Right atrium auricular region (tissue), 2 donors: ENCODE measurements around the gene FAM3B. TPM values are rescaled to one million over a fixed set of nuclear protein-coding genes. Genes with fewer than 3 reads are reported as not detected.

Experiments
- DNase-seq: peaks from one replicate; pipeline ENCODE4 v3.0.0-alpha.2; 2019; ENCODE audit warnings: low spot score
- H3K27ac ChIP-seq, 2 donors: fragments of 200-600 bp; sonication (generic); 1 replicate in 1 of 2; 2 replicates in 1 of 2; pipeline ENCODE4 v1.5.1; 2016 to 2019
- H3K27me3 ChIP-seq, 2 donors: fragments of 200-600 bp; sonication (generic); one replicate each; pipeline versions ENCODE4 v1.5.1 to v1.6.0; 2017 to 2019
- H3K36me3 ChIP-seq: fragments of 200-600 bp; sonication (generic); one replicate; pipeline ENCODE4 v1.5.1; 2016
- H3K4me1 ChIP-seq, 2 donors: fragments of 200-600 bp; sonication (generic); one replicate each; pipeline versions ENCODE4 v1.5.1 to v1.6.0; 2017 to 2019
- H3K4me3 ChIP-seq, 2 donors: fragments of 200-600 bp; sonication (generic); 1 replicate in 1 of 2; 2 replicates in 1 of 2; pipeline ENCODE4 v1.5.1; 2017 to 2019; ENCODE audit warnings: mild to moderate bottlenecking in 1 of 2, moderate library complexity in 1 of 2
- H3K9me3 ChIP-seq, 2 donors: fragments of 200-600 bp; sonication (generic); one replicate each; pipeline ENCODE4 v1.5.1; 2019
- CTCF ChIP-seq, 2 donors: fragments of 200-600 bp; sonication (generic); IDR thresholded peaks; one replicate each; pipeline ENCODE4 v1.5.1; 2019; ENCODE audit warnings: antibody characterized with exemption in 2 of 2
- total RNA-seq, 2 donors: library from RNA; depleted of rRNA; stranded (reverse); fragments of >200 nt; gene quantifications; one replicate each; pipeline ENCODE4 v1.1.0, GENCODE V29; 2016

The FAM3B gene
- total RNA-seq, 2 donors from 2014 or later = not detected

GRCh38 chr21:41363370-41364270, 47.0 kb downstream of the FAM3B start:
- Histone ChIP-seq H3K4me1 (peaks cover 0 to 42% of the 10 kb centered on the region in 2 donors), H3K36me3 (no peaks in the 10 kb centered on the region), H3K9me3 (no peaks in the 10 kb centered on the region), H3K27ac (peak overlapping the region in 1 of 2 donors; percentile 88), H3K27me3 (no peaks in the 10 kb centered on the region), H3K4me3 (peak overlapping the region in 1 of 2 donors; percentile 49)
- DNase-seq = peak; percentile 52
- no peak for TF ChIP-seq CTCF (IDR thresholded peaks at IDR 0.05)

- no peak for DNase-seq
- TF ChIP-seq CTCF (IDR thresholded peaks at IDR 0.05) = no peak
- H3K4me3 ChIP-seq = no peak overlapping the region
- no peaks in the 10 kb centered on the region for H3K36me3 ChIP-seq
- H3K27me3 ChIP-seq = no peaks in the 10 kb centered on the region
- H3K4me1 ChIP-seq = peaks cover 0 to 48% of the 10 kb centered on the region in 2 donors
- H3K9me3 ChIP-seq = no peaks in the 10 kb centered on the region
- peak overlapping the region in 1 of 2 donors; percentile 88 for H3K27ac ChIP-seq
Observed at GRCh38 chr21:41364308-41364707, 47.7 kb downstream of the FAM3B start.

- no peak for TF ChIP-seq CTCF (IDR thresholded peaks at IDR 0.05)
Observed at GRCh38 chr21:41365377-41366107, 48.9 kb downstream of the FAM3B start.

GRCh38 chr21:41366522-41367151, 50.0 kb downstream of the FAM3B start:
- Histone ChIP-seq H3K27me3 (no peaks in the 10 kb centered on the region), H3K4me3 (no peak overlapping the region), H3K9me3 (no peaks in the 10 kb centered on the region), H3K4me1 (peaks cover 0 to 51% of the 10 kb centered on the region in 2 donors), H3K27ac (peak overlapping the region in 1 of 2 donors; percentile 3), H3K36me3 (no peaks in the 10 kb centered on the region)
- TF ChIP-seq CTCF (IDR thresholded peaks at IDR 0.05) = no peak
- DNase-seq = peak; percentile 85

More at GRCh38 chr21:41365377-41366107, 48.9 kb downstream of the FAM3B start:
- H3K4me3 ChIP-seq = no peak overlapping the region
- no peak overlapping the region for H3K27ac ChIP-seq
- no peaks in the 10 kb centered on the region for H3K36me3 ChIP-seq
- DNase-seq = no peak
- H3K9me3 ChIP-seq = no peaks in the 10 kb centered on the region
- H3K4me1 ChIP-seq = peaks cover 0 to 54% of the 10 kb centered on the region in 2 donors
- H3K27me3 ChIP-seq = no peaks in the 10 kb centered on the region

- Histone ChIP-seq H3K4me3 (no peak overlapping the region), H3K36me3 (no peaks in the 10 kb centered on the region), H3K4me1 (peaks cover 0 to 57% of the 10 kb centered on the region in 2 donors), H3K27me3 (no peaks in the 10 kb centered on the region), H3K27ac (peak overlapping the region; percentile 8 to 26), H3K9me3 (no peaks in the 10 kb centered on the region)
- TF ChIP-seq CTCF (IDR thresholded peaks at IDR 0.05) = no peak
- no peak for DNase-seq
Observed at GRCh38 chr21:41367301-41367944, 50.8 kb downstream of the FAM3B start.
